SK-N-SH treated with all-trans-retinoic acid at 6 μM for 48 hours (cell line): Measurements from ENCODE around the gene CCDC167.

Experiments used
- CSDC2 ChIP-seq: fragments of 250-450 bp; sonication (Bioruptor Pico); IDR thresholded peaks from 2 replicates; pipeline ENCODE4 v1.5.0; 2020; ENCODE audit warnings: mild to moderate bottlenecking, moderate library complexity
- PATZ1 ChIP-seq: fragments of 250-450 bp; sonication (Bioruptor Pico); IDR thresholded peaks from 2 replicates; pipeline ENCODE4 v1.8.0; 2020; ENCODE audit warnings: mild to moderate bottlenecking, moderate library complexity, borderline replicate concordance
- RARB ChIP-seq: fragments of 250-450 bp; sonication (Bioruptor Pico); IDR thresholded peaks from 2 replicates; pipeline ENCODE4 v1.8.0; 2021; ENCODE audit warnings: mild to moderate bottlenecking, moderate library complexity
- TCF4 ChIP-seq: fragments of 250-450 bp; sonication (Bioruptor Pico); IDR thresholded peaks from 2 replicates; pipeline ENCODE4 v1.8.0; 2021; ENCODE audit warnings: mild to moderate bottlenecking, moderate library complexity, borderline replicate concordance
- TOX ChIP-seq: fragments of 250-450 bp; sonication (Bioruptor Pico); IDR thresholded peaks from 2 replicates; pipeline ENCODE4 v1.8.0; 2021; ENCODE audit warnings: mild to moderate bottlenecking, moderate library complexity, borderline replicate concordance
- ZFP3 ChIP-seq: fragments of 250-450 bp; sonication (Bioruptor Pico); IDR thresholded peaks from 2 replicates; pipeline ENCODE4 v1.5.0; 2020; ENCODE audit warnings: mild to moderate bottlenecking, moderate library complexity
- ZFP30 ChIP-seq: fragments of 450-650 bp; formaldehyde crosslinking; IDR thresholded peaks from 2 replicates; pipeline ENCODE4 v1.5.0; 2022; ENCODE audit warnings: mild to moderate bottlenecking, moderate library complexity
- ZNF8 ChIP-seq: fragments of 450-650 bp; formaldehyde crosslinking; IDR thresholded peaks from 2 replicates; pipeline ENCODE4 v1.5.0; 2020; ENCODE audit warnings: mild to moderate bottlenecking, moderate library complexity
- TF ChIP-seq, protein P1 (sequence below): fragments of 250-450 bp; sonication (Bioruptor Pico); IDR thresholded peaks from 2 replicates; pipeline ENCODE4 v1.5.1; 2020; ENCODE audit warnings: low read depth, mild to moderate bottlenecking, moderate library complexity

- TF ChIP-seq TCF4 (no peak), PATZ1 (no peak), RARB (no peak), ZFP3 (CRISPR knock-in tag) (no peak), TOX (CRISPR knock-in tag) (no peak), CSDC2 (CRISPR knock-in tag) (no peak), ZFP30 (CRISPR knock-in tag) (no peak), ZNF8 (CRISPR knock-in tag) (no peak)
- TF ChIP-seq, protein P1, sequence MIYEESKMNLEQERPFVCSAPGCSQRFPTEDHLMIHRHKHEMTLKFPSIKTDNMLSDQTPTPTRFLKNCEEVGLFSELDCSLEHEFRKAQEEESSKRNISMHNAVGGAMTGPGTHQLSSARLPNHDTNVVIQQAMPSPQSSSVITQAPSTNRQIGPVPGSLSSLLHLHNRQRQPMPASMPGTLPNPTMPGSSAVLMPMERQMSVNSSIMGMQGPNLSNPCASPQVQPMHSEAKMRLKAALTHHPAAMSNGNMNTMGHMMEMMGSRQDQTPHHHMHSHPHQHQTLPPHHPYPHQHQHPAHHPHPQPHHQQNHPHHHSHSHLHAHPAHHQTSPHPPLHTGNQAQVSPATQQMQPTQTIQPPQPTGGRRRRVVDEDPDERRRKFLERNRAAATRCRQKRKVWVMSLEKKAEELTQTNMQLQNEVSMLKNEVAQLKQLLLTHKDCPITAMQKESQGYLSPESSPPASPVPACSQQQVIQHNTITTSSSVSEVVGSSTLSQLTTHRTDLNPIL (CRISPR knock-in tag): no peak
These were observed 49.5 kb upstream of the CCDC167 start for GRCh38 chr6:37549154-37549553.
